ENCODE measurements around the gene TFR2.
"Not testable (repeated sequence)": the region's sequence is repeated elsewhere in the genome, so short reads cannot be mapped to it uniquely, and the experiment has no call there.

The TFR2 gene

DNA sequence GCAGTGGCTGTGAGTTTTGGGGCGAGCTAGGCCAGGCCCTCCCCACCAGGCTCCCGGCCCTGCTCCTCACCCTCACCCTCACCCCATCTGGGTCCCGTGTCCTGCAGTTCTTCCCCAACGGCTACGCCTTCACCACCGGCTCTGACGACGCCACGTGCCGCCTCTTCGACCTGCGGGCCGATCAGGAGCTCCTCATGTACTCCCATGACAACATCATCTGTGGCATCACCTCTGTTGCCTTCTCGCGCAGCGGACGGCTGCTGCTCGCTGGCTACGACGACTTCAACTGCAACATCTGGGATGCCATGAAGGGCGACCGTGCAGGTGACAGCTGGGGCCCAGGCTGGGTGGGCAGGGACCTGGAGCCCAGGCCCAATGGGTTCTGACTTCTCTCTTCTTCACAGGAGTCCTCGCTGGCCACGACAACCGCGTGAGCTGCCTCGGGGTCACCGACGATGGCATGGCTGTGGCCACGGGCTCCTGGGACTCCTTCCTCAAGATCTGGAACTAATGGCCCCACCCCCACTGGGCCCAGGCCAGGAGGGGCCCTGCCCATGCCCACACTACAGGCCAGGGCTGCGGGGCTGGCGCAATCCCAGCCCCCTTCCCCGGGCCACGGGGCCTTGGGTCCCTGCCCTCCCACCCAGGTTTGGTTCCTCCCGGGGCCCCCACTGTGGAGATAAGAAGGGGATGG, 37.1 kb upstream of the TFR2 start:
- no peak for DNase-seq (ENCODE audit: low spot score)

DNA sequence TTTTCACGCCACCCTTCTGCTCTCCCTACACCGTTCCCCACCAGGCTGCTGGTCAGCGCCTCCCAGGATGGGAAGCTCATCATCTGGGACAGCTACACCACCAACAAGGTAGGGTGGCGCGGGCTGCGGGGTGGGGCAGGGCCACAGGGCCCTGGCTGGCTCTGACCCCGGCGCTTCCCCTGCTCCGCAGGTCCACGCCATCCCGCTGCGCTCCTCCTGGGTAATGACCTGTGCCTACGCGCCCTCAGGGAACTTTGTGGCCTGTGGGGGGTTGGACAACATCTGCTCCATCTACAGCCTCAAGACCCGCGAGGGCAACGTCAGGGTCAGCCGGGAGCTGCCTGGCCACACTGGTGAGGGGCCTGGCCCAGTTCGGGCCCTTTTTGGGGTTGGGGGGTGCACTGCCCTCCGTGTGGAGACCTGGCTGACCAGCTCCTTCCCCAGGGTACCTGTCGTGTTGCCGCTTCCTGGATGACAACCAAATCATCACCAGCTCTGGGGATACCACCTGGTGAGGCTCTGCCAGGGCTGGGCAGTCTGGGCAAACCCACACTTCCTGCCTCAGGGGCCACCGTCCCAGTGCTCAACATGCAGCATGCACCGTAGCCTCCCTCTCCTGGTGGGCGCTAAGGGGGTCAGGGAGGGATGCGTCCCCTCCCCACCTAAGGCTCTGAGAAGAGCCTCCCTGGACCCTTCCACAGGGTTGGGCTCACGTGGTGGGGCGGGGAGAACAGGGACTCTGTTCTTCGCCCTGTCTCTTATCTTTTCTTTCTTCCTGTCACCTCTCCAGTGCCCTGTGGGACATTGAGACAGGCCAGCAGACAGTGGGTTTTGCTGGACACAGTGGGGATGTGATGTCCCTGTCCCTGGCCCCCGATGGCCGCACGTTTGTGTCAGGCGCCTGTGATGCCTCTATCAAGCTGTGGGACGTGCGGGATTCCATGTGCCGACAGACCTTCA, 36.2 kb upstream of the TFR2 start:
- no peak for DNase-seq (ENCODE audit: low spot score)

DNA sequence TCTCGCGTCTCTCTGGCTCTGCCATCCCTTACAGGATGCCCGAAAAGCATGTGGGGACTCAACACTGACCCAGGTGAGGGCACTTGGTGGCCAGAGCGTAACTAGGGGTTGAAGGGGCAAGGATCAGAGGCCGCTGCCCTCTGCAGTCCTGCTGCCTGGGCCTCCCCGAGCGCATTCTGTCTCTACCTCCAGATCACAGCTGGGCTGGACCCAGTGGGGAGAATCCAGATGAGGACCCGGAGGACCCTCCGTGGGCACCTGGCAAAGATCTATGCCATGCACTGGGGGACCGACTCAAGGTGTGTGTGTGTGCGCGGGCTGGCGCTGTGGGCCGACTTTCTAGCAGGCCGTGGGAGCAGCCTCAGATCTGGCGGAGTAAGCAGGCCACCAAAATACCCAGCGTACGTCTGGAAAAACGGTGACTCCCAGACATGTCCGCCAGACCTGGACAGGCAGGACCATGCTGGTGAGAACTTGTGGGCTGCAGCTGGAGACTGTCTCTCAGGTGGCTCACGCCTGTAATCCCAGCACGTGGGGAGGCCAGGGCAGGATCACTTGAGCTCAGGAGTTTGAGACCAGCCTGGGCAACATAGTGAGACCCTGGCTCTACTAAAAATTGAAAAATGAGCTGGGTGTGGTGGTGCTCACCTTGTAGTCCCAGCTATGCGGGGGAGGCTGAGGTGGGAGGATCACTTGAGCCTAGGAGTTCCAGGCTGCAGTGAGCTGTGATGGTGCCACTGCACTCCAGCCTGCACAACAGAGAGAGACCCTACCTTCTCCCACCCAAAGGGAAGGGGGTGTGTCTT, 35.4 kb upstream of the TFR2 start:
- DNase-seq (ENCODE audit: low spot score), result no peak

DNA sequence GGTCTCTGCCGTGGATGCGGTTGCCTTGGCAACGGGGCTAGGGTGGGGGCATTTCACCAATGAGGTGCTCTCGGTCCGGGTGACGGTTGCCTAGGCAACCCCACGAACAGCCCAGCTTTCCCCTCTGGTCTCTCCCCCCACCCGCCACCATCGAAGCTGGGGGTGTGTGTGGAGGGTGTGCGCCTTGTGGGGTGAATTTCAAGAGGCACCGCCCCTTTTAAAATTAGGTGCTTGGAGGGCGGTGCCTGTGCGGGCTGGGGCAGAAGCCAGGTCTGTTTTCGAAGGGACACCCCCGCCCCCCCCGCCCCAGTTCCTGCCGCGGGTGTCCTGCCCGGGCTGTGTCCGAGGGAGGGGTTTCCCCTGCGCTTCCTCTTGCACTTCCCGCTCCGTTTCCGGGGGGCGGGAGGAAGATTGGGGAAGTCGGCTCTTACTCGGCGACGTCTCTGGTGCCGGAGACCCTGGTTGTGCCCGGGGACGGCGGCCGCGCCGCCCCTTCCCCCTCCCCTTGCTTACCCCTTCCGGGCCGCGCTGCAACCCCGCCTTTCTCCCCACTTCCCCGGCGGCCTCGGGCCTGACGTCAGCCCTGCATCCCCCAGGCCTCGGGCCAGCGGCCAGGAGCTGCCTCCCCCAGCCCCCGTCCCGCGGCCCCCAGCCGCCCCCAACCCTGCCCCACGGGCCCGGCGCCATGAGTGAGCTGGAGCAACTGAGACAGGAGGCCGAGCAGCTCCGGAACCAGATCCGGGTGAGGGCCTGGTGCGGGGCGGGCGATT, 34.4 kb upstream of the TFR2 start:
- DNase-seq (ENCODE audit: low spot score), result peak; percentile 64

DNA sequence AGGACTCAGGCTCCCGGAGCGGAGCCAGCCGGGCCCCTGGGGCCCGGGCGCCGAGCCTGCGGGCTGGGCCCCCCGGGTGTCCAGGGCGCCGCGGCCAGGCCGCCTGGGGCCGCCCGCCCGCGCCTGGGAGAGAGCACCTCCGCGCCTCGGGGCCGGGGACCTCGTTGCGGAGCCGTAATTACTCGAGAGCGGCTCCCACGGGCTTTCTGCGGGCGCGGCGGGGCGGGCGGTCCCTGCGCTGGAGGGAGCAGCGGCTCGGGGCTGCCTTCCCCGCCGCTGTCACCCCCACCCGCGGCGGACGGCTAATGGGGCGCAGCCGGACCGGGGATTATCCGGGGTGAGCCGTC, 33.7 kb upstream of the TFR2 start:
- DNase-seq (ENCODE audit: low spot score), result no peak

DNA sequence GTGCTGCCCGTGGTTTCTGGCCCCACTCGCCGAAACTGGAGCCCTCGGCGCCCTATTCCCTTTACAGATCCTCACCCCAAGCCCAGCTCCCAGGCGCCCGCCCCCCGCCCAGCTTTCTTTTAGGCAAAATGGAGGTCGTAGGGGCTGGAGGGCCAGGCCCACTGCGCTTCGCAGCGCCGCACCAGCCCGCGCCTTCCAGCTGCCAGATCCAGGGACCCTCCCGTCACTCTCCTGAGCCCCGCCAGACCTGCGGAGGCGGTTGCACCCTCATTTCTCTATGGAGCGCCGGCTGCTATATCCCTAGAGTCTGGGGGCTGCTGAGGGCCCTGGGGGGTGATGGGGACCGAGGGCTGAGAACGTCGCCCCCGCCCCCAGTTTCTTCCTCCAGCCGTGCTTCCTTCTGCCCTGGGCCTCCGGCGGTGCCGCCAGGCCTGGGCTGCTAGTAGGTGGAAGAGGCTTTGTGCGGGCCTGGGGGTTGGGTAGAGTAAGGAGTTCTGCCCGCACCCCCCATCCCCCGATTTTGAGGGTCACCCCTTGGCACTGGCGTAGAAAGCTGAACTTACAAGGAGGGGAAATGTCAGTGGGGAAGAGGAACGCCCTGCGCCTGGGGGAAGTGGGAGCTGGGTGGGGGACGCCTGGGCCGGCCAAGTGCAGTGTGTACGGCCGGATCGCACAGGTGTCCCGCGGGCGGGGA, 33.2 kb upstream of the TFR2 start:
- peak; percentile 41 for DNase-seq (ENCODE audit: low spot score)

DNA sequence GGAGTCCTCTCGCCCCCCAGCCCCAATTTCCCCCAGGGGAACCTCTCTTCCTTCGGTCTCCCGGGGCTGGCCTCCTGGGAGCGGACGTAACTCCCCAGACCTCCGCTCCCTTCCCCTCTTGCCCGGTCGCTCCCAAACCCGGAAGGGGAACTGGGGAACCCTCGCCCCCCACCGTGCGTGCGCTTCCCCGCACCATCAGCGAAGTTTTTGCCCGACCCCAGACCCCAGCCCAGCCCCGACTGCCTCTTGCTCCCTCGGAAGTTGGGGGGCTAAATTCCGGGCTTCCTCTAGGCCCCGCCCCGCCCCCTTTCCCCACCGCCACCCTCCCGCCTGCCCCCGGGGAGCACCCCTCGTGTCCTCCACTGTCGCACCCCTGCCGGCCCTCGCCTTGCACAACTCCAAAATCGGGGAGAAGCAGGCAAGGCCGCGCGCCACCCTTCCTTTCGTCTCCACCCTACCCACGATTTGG, 32.6 kb upstream of the TFR2 start:
- peak; percentile 48 for DNase-seq (ENCODE audit: low spot score)

DNA sequence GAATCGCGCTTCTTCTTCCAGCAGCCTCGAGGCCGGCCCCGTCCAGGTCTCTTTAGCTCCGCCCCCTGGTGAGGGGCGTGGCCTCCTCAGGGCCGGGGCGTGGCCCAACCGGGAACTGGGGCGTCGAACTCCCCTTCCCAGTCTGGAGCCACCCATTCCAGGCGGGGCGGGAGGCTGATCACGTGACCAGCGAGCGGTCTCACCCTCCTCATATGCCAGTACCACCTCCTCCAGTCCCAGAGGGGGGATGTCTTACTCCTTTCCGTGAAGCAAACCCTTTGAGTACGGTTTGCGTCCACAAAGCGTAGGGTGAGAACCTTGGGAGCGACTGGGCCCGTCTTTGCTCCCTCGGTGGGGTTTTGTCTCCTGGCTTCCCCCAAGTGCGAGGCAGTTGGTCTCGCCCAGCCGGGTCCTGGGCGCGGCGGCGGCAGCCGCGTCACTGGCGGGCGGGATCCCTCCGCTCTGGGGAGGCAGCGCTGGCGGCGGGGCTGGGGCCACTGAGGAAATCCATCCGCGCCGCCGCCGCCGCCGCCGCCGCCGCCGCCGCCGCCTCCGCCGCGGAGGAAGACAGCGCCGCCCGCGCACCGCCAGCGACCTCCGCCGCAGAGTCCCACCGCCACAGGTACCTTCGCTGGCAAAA, 32.1 kb upstream of the TFR2 start, which contains the start of gene GNB2:
GNB2 (plus strand) TSS at position 439 of the 640 bp plus-strand sequence. CDS start 2,526 bp downstream, outside the sequence.
- peak; percentile 100 for DNase-seq (ENCODE audit: low spot score)

DNA sequence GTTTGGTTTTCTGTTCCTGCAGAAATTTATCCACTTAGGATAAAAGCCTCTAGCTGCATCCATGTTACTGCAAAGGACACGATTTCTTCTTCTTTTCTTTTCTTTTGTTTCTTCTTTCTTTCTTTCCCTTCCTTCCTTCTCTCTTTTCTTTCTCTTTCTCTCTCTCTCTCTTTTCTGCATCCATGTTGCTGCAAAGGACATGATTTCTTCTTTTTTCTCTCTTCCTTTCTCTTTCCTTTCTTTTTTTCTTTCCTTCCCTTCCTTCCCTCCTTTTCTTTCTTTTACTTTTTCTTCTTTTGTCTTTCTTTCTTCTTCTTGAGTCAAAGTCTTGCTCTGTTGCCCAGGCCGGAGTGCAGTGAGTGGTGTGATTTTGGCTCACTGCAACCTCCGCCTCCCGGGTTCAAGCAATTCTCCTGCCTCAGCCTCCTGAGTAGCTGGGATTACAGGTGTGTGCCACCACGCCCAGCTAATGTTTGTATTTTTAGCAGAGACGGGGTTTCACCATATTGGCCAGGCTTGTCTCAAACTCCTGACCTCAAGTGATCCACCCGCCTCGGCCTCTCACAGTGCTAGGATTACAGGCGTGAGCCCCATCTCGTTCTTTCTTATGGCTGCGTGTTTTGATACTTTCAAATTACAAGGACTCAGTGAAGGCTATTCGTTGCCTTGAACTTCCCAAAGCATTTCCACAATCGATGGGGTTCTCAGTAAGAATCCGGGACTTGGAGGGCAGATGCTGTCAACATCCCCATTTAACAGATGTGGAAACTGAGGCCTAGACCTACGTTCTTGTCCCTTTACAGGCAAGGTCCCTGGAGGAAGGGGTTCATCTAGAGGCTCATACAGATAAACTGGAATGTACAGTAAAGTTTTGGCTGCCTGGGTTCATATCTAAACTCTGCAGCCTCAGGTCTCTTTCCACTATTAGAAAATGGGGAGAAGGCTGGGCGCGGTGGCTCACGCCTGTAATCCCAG, 30.3 kb upstream of the TFR2 start:
- DNase-seq (ENCODE audit: low spot score), result no peak

DNA sequence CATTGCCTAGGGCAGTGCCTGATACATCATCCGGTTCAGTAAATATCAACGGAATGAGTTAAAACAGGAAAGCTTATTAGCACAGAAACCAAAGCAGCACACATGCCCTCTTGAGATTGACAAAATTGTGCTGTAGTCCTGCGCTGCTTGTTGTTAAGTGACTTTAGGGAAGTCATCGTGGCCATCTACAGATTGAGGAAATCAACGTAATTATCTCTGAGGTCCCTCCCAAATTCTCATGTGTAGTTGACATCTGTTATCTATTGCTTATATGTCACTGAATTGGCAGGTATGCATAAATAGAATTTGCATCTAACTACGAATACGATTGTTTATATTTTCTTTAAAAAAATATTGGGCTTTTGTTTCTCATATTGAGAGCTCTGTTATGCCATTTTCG, 28.7 kb upstream of the TFR2 start:
- no peak for DNase-seq (ENCODE audit: low spot score)

DNA sequence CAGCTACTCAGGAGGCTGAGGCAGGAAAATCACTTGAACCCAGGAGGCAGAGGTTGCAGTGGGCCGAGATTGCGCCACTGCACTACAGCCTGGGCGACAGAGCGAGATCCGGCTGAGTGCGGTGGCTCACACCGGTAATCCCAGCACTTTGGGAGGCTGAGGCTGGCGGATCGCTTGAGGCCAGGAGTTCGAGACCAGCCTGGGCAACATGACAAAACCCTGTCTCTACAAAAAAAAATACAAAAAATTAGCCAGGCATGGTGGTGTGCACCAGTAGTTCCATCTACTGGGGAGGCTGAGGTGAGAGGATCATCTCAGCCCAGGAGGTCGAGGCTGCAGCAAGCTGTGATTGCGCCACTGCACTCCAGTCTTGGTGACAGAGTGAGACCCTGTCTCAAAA, 27.8 kb upstream of the TFR2 start:
- DNase-seq (ENCODE audit: low spot score), result not testable (repeated sequence)

DNA sequence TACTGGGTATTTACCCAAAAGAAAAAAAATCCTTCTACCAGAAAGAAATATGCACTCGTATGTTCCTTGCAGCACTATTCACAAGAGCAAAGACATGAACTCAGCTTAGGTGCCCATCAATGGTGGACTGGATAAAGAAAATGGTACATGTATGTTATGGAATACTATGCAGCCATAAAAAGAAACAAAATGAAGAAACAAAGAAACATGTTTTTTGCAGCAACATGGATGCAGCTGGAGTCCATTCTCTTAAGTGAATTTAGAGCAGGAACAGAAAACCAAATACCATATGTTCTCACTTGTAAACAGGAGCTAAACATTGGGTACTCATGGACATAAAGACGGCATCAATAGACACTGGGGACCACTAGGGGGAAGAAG, 26.7 kb upstream of the TFR2 start:
- DNase-seq (ENCODE audit: low spot score), result no peak

DNA sequence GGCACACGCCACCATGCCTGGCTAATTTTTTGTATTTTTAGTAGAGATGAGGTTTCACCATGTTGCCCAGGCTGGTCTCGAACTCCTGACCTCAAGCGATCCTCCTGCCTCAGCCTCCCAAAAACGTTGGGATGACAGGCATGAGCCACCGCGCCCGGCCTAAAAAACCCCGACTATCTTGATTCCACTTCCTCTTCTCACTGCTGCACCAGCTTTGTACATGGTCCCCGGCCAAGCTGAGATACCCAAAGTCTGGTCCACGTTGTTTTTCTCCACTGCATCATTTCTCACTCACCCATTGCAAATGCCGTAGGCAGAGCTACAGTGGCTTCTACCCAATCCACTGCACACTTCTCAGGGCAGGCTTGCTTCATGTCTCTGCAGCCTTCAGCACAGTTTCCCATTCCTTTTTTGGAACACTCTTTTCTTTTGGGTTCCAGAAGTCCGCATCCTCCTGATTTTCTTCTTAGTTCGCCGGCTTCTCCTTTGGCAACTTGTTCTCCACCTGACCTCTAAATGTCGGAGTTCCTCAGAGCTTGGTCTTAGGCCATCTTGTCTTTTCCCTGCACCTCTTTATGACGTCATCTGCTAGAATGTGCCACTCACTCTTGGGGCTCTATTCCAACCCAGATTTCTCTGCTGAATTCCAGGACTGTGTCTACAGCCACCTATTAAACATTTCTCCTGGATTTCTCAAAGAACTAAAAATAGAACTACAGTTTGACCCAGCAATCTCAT, 26.1 kb upstream of the TFR2 start:
- no peak for DNase-seq (ENCODE audit: low spot score)

DNA sequence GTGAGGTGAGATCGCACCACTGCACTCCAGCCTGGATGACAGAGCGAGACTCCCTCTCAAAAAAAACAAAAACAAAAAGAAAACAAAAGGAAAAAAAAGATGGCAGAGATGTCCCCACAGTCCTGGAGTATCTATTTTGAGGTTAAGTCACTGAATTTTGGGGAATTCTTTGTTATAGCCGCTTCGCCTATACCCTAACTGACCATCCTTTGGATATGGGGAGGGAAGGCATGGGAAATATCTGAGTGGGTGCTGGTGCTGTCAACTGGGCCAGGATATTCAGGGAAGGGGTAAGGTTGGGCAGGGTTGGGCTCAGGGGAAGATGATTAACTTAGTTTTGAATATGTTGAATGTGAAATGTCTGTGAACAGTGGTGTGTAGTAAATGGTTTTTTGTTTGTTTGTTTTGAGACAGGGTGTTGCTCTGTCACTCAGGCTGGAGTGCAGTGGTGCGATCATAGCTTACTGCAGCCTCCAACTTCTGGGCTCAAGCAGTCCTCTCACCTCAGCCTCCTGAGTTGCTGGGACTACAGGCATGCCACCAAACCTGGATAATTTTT, 23.9 kb upstream of the TFR2 start:
- no peak for DNase-seq (ENCODE audit: low spot score)

DNA sequence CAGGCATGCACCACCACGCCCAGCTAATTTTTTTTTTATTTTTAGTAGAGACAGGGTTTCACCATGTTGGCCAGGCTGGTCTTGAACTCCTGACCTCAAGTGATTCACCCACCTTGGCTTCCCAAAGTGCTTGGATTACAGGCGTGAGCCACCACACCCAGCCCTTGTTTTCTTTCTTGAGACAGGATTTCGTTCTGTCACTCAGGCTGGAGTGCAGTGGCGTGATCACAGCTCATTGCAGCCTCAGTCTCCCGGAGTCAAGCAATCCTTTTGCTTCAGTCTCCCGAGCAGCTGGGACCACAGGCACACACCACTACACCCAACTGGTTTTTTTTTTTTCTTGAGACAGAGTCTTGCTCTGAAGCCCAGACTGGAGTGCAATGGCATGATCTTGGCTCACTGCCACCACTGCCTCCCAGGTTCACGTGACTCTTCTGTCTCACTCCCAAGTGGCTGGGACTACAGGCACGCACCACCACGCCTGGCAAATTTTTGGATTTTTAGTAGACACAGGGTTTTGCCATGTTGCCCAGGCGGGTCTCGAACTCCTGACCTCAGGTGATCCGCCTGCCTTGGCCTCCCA, 20.9 kb upstream of the TFR2 start:
- not testable (repeated sequence) for DNase-seq (ENCODE audit: low spot score)

DNA sequence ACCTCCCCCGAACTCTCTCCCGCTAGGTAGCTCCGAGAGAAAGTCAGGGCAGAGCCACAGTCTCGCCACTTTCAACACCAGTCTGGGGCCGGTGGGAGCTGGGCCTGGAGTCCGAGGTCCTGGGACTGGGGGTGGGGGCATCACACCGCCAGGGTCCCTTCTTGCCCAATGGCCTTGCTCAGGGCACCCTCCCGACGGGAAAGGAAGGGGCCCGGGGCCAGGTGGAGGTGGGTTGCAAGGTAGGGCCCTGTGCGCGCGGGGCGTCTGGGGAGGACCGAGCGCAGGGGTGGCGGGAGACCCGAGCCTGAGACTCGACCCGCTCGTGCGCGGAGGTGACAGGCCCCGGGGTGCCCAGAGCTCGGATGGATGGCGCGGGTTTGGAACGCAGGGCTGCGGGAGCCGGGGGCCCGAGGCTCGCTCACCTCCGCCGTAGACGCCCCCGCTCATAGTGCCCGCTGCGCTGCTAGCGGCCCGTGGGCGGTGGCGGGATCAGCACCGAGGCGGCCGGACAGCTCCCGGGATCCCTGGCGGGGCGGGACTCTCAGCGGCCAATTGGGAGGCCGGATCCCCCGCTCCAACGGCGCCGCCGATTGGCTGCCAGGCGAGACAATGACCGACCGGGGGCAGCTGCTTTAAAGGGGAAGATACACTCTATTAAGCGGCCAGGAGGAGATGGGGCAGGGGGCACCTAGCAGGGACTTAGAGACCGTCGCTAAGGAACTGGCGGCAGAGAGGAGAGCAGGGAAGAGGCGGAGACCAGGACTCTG, 14.7 kb upstream of the TFR2 start, which contains the start of gene ACTL6B:
ACTL6B (minus strand) TSS at position 541 of the 767 bp plus-strand sequence; CDS start at position 447, 94 bp downstream.
- no peak for DNase-seq (ENCODE audit: low spot score)
